K562 (cell line): ENCODE results near the gene PTBP3. TPM values are rescaled to one million over a fixed set of nuclear protein-coding genes. Genes with fewer than 3 reads are reported as not detected.

Experiments
- ATAC-seq: fragments of 200-7000 bp; cut with Tn5 transposase; 3 replicates; pipeline ENCODE4 v1.9.1; 2020; ENCODE audit warnings: moderate library complexity
- BruUV-seq: library from RNA; stranded (reverse); fragments of 400-500 nt; replicated peaks from 2 replicates; lab custom pipeline; 2021; lab: Mats Ljungman, UMichigan
- CTCF ChIA-PET: fragments of 300-600 bp; formaldehyde crosslinking; extraction: SDS; loops from one replicate; lab custom pipeline; 2021; ENCODE audit warnings: low intra/inter-chr PET ratio; lab: Yijun Ruan, JAX
- POLR2A ChIA-PET: fragments of 300-600, 350-650 bp; sonication (Branson Sonifier 250); formaldehyde crosslinking; extraction: SDS; loops from one replicate; lab custom pipeline; 2021; ENCODE audit warnings: antibody characterized with exemption, inconsistent platforms; lab: Yijun Ruan, JAX
- DNase-seq, 4 experiments: peaks; one replicate each; pipeline versions ENCODE4 v3.0.0 to v3.0.0-alpha.2; 2011 to 2018; ENCODE audit warnings: low spot score in 3 of 4, mixed read lengths in 3 of 4; ENCODE audit errors: extremely low read depth in 1 of 4
- FAIRE-seq: peaks from 2 replicates; lab custom pipeline; 2011; peaks lifted over from hg19 to GRCh38; lab: Jason Lieb, UNC
- H2AFZ ChIP-seq: 2 replicates; pipeline ENCODE4 v1.6.0; 2011; ENCODE audit warnings: low read depth, low read length, control low read depth, inconsistent platforms
- H3K27ac ChIP-seq: fragments of 200-600 bp; 3 replicates; pipeline ENCODE4 v1.8.0; 2011; ENCODE audit warnings: low read depth, mild to moderate bottlenecking, control low read depth, inconsistent platforms, low read length, moderate library complexity, mixed read lengths; ENCODE audit errors: extremely low read depth
- H3K27me3 ChIP-seq, 2 experiments: fragments of 300-600 bp in 1 of 2; 2 replicates in 1 of 2; 3 replicates in 1 of 2; pipeline versions ENCODE4 v1.6.0 to v1.8.0; 2011; ENCODE audit warnings: inconsistent platforms in 2 of 2, low read length in 2 of 2, mild to moderate bottlenecking in 1 of 2, mixed read lengths in 1 of 2, moderate library complexity in 1 of 2; ENCODE audit not compliant: control insufficient read depth in 2 of 2, insufficient read depth in 2 of 2
- H3K36me3 ChIP-seq: fragments of 300-600 bp; 3 replicates; pipeline ENCODE4 v1.8.0; 2011; ENCODE audit warnings: mild to moderate bottlenecking, low read length, inconsistent platforms; ENCODE audit not compliant: control insufficient read depth, insufficient read depth
- H3K4me1 ChIP-seq, 2 experiments: fragments of 200-600 bp in 1 of 2; replicated peaks in 1 of 2; 2 replicates in 1 of 2; 3 replicates in 1 of 2; pipeline versions ENCODE4 v1.5.1 to v1.8.0; 2011; ENCODE audit warnings: inconsistent platforms in 2 of 2, low read length in 2 of 2, mild to moderate bottlenecking in 1 of 2, mixed read lengths in 1 of 2, moderate library complexity in 1 of 2; ENCODE audit not compliant: control insufficient read depth in 2 of 2, insufficient read depth in 2 of 2
- H3K4me2 ChIP-seq: 2 replicates; pipeline ENCODE4 v1.6.1; 2011; ENCODE audit warnings: low read length, control low read depth, inconsistent platforms, mixed read lengths; ENCODE audit not compliant: insufficient read depth
- H3K4me3 ChIP-seq: fragments of 200-600 bp; sonication (generic), shearing (Covaris generic); 2 replicates; pipeline ENCODE4 v1.5.1; 2016; ENCODE audit warnings: control low read depth, inconsistent platforms
- H3K79me2 ChIP-seq: fragments of 200-600 bp; 3 replicates; pipeline ENCODE4 v1.8.0; 2011; ENCODE audit warnings: low read length, inconsistent platforms; ENCODE audit not compliant: control insufficient read depth, insufficient read depth
- H3K9ac ChIP-seq, 2 experiments: 2 replicates each; pipeline versions ENCODE4 v1.6.0 to v1.6.1; 2011; ENCODE audit warnings: low read depth in 2 of 2, low read length in 2 of 2, control low read depth in 1 of 2, inconsistent platforms in 1 of 2, mild to moderate bottlenecking in 1 of 2, mixed read lengths in 1 of 2; ENCODE audit not compliant: insufficient read depth in 1 of 2
- H3K9me1 ChIP-seq: one replicate; pipeline ENCODE4 v1.6.0; 2011; ENCODE audit warnings: inconsistent platforms, mild to moderate bottlenecking, low read length, moderate library complexity; ENCODE audit not compliant: control insufficient read depth, insufficient read depth
- H3K9me3 ChIP-seq: replicated peaks from 2 replicates; pipeline ENCODE4 v1.5.1; 2011; ENCODE audit warnings: low read depth, low read length, inconsistent platforms; ENCODE audit not compliant: control insufficient read depth, insufficient read depth
- H4K20me1 ChIP-seq: replicated peaks from 2 replicates; pipeline ENCODE4 v1.6.1; 2011; ENCODE audit warnings: low read length, inconsistent platforms, mixed read lengths; ENCODE audit not compliant: control insufficient read depth, insufficient read depth
- BCOR ChIP-seq: fragments of 450-650 bp; IDR thresholded peaks from 2 replicates; pipeline ENCODE4 v1.6.1; 2016
- DACH1 ChIP-seq: fragments of 450-650 bp; IDR thresholded peaks from 2 replicates; pipeline ENCODE4 v1.6.1; 2018; ENCODE audit not compliant: partially characterized antibody
- ELF1 ChIP-seq: fragments of 200-800 bp; sonication (Bioruptor generic); IDR thresholded peaks from 2 replicates; pipeline ENCODE4 v1.6.1; 2016; ENCODE audit warnings: missing genetic modification characterization, missing compliant biosample characterization
- ERF ChIP-seq: fragments of 450-650 bp; formaldehyde crosslinking; IDR thresholded peaks from 2 replicates; pipeline ENCODE4 v1.4.0; 2020; ENCODE audit warnings: mild to moderate bottlenecking, mixed read lengths
- GATA2 ChIP-seq: sonication (generic); formaldehyde crosslinking; IDR thresholded peaks from 2 replicates; pipeline ENCODE4 v1.4.0; 2020; ENCODE audit warnings: mild to moderate bottlenecking, missing genetic modification reagents
- MAFG ChIP-seq: fragments of 450-650 bp; conservative IDR thresholded peaks from 2 replicates; pipeline ENCODE4 v1.6.1; 2016; ENCODE audit warnings: missing genetic modification characterization, missing compliant biosample characterization
- MIER1 ChIP-seq: fragments of 450-650 bp; IDR thresholded peaks from 2 replicates; pipeline ENCODE4 v1.6.1; 2016; ENCODE audit warnings: antibody characterized with exemption, mild to moderate bottlenecking, low read depth
- MTA1 ChIP-seq: fragments of 450-650 bp; IDR thresholded peaks from 2 replicates; pipeline ENCODE4 v1.6.1; 2017; ENCODE audit warnings: borderline replicate concordance
- NUFIP1 ChIP-seq: fragments of 450-650 bp; IDR thresholded peaks from 2 replicates; pipeline ENCODE4 v1.6.1; 2018; ENCODE audit not compliant: partially characterized antibody
- SLC30A9 ChIP-seq: fragments of 250-450 bp; sonication (Bioruptor Pico); IDR thresholded peaks from 2 replicates; pipeline ENCODE4 v1.8.0; 2022; ENCODE audit warnings: mild to moderate bottlenecking, moderate library complexity
- SMAD2 ChIP-seq: fragments of 150-350 bp; IDR thresholded peaks from 2 replicates; pipeline ENCODE4 v1.6.1; 2014; ENCODE audit warnings: low read depth, mild to moderate bottlenecking, low read length
- YBX1 ChIP-seq: fragments of 450-650 bp; IDR thresholded peaks from 2 replicates; pipeline ENCODE4 v1.7.1; 2016; ENCODE audit warnings: mild to moderate bottlenecking
- ZFP1 ChIP-seq: fragments of 450-650 bp; formaldehyde crosslinking; IDR thresholded peaks from 2 replicates; pipeline ENCODE4 v1.4.0; 2020; ENCODE audit warnings: mild to moderate bottlenecking, mixed read lengths
- ZNF121 ChIP-seq: sonication (generic); formaldehyde crosslinking; conservative IDR thresholded peaks from 2 replicates; pipeline ENCODE4 v1.8.0; 2022; ENCODE audit warnings: missing genetic modification reagents
- ZNF239 ChIP-seq: fragments of 250-450 bp; sonication (Bioruptor Pico); IDR thresholded peaks from 2 replicates; pipeline ENCODE4 v1.4.0; 2020; ENCODE audit warnings: mild to moderate bottlenecking
- ZNF24 ChIP-seq: fragments of 450-650 bp; IDR thresholded peaks from 2 replicates; pipeline ENCODE4 v1.6.1; 2016
- ZNF311 ChIP-seq: fragments of 250-450 bp; sonication (Bioruptor Pico); IDR thresholded peaks from 2 replicates; pipeline ENCODE4 v1.4.0; 2020; ENCODE audit warnings: mild to moderate bottlenecking, moderate library complexity
- ZNF589 ChIP-seq: fragments of 200-800 bp; sonication (Bioruptor generic); IDR thresholded peaks from 2 replicates; pipeline ENCODE4 v1.6.1; 2016; ENCODE audit warnings: low read depth, missing genetic modification characterization, missing compliant biosample characterization
- WGBS: fragments of 100-300 bp; shearing (Covaris generic); methylation state at CpG from one replicate; pipeline ENCODE4 v1.1.6; 2016; ENCODE audit warnings: low coverage, mixed read lengths; ENCODE audit not compliant: insufficient coverage; ENCODE audit errors: missing lambda C conversion rate; 5-methylcytosine and 5-hydroxymethylcytosine counted together
- in situ Hi-C: fragments of 300-500 bp; cut with MboI; formaldehyde crosslinking; loops from 4 replicates; pipeline ENCODE4 v1.15.0; 2018; ENCODE audit warnings: inconsistent platforms, mixed read lengths
- intact Hi-C: fragments of 100-400 bp; cut with micrococcal nuclease; formaldehyde crosslinking; loops from 2 replicates; pipeline ENCODE4 v1.14.2; 2022
- polyA plus RNA-seq, 8 experiments: library from polyadenylated mRNA; depleted of rRNA in 4 of 8; stranded (reverse) in 5 of 8; unstranded in 3 of 8; fragments of >200 nt; fragmentation: Nextera tagmentation in 2 of 8; fragmentation: Illumina TruSeq in 1 of 8; extraction: Ambion mirVana in 2 of 8; extraction: Trizol in 1 of 8; gene quantifications; 2 replicates each; pipeline versions ENCODE4 v1.2.1 to v1.2.3, GENCODE V29; 2011 to 2014; ENCODE audit warnings: inconsistent platforms in 1 of 8, missing spikeins in 1 of 8
- total RNA-seq, 7 experiments: library from RNA; depleted of rRNA in 6 of 7; stranded (reverse); fragments of >200 nt in 6 of 7; fragmentation: Illumina TruSeq in 2 of 7; extraction: Trizol in 2 of 7; gene quantifications; 2 replicates each; pipeline versions ENCODE4 v1.2.1 to v1.2.3, GENCODE V29; 2011 to 2021; ENCODE audit warnings: low replicate concordance in 1 of 7
- TF ChIP-seq, protein P1 (sequence below): fragments of 450-650 bp; formaldehyde crosslinking; IDR thresholded peaks from 2 replicates; pipeline ENCODE4 v1.4.0; 2020; ENCODE audit warnings: mild to moderate bottlenecking, mixed read lengths
- TF ChIP-seq, protein P2 (sequence below): fragments of 250-450 bp; sonication (Bioruptor Pico); IDR thresholded peaks from 2 replicates; pipeline ENCODE4 v1.5.0; 2022; ENCODE audit warnings: mild to moderate bottlenecking
- TF ChIP-seq, protein P3 (sequence below): fragments of 250-450 bp; sonication (Bioruptor Pico); IDR thresholded peaks from 2 replicates; pipeline ENCODE4 v1.5.0; 2021

Gene PTBP3
- total and polyA plus RNA-seq, 9 of the 15 experiments (the other 6 are each of a cell fraction or from before 2014, with no cell fraction given): 22.4 to 132 (median 68.0) TPM

DNA sequence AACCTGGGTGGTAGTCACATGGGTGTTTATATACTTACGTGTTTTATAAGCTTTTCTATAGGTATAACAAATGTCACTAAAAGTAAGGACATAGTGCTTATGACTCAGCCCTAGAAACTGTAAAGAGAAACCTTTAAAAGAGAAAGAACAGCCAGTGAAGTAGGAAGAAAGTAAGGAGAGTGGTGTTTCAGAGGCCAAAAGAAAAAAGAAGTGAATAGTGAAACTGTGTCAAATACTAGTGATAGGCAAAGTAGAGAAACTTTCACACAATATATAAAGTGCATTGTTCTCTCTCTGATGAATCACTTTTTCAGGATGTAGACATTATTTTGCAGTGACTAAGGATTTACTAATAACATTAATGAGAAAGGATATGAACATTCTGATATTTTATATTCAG is 84.1 kb downstream of the PTBP3 start (continued):
- TF ChIP-seq, protein P1, sequence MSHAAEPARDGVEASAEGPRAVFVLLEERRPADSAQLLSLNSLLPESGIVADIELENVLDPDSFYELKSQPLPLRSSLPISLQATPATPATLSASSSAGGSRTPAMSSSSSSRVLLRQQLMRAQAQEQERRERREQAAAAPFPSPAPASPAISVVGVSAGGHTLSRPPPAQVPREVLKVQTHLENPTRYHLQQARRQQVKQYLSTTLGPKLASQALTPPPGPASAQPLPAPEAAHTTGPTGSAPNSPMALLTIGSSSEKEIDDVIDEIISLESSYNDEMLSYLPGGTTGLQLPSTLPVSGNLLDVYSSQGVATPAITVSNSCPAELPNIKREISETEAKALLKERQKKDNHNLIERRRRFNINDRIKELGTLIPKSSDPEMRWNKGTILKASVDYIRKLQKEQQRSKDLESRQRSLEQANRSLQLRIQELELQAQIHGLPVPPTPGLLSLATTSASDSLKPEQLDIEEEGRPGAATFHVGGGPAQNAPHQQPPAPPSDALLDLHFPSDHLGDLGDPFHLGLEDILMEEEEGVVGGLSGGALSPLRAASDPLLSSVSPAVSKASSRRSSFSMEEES (CRISPR knock-in tag): no peak
- TF ChIP-seq SLC30A9 (CRISPR knock-in tag) (no peak), YBX1 (no peak), BCOR (no peak), NUFIP1 (no peak)
- TF ChIP-seq, all 486 proteins: peak for 0

DNA sequence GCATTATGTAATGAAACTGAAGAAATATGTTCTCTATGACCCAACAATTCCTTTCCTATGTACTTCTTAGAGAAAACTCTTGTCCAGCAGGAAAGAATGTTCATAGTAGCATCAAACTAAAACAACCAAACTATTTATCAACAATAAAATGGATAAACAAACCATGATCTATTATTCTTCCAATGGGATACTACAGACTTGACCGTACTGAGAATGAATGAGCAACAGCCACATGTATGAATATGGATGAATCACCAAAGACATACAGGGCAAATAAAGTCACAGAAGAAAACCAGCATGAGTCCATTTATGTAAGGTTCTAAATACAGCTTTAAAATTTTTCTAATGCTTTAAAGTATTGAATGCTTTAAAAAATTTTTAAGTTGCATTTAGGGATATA is 84.7 kb downstream of the PTBP3 start:
- no TSS peak for BruUV-seq
- DNase-seq: no peak
- Histone ChIP-seq H3K9me3 (no peaks in the 10 kb centered on the region), H3K4me2 (no peak overlapping the region), H3K9me1 (no peaks in the 10 kb centered on the region), H3K27ac (no peak overlapping the region), H3K4me1 (no peaks in the 10 kb centered on the region), H2AFZ (no peak overlapping the region), H3K27me3 (no peaks in the 10 kb centered on the region), H4K20me1 (no peaks in the 10 kb centered on the region), H3K4me3 (no peak overlapping the region), H3K79me2 (no peaks in the 10 kb centered on the region; the same call in 2 of the 3 replicates), H3K9ac (no peak overlapping the region), H3K36me3 (peaks cover 59% of the 10 kb centered on the region)
- 86% methylated on average over 1 of the region's 1 CpG for WGBS
- TF ChIP-seq ZNF311 (CRISPR knock-in tag): no peak
- TF ChIP-seq ZNF24: no peak
- TF ChIP-seq ZNF121 (CRISPR knock-in tag): no peak
- no peak for TF ChIP-seq ELF1 (tag)
- TF ChIP-seq DACH1: no peak
- TF ChIP-seq, protein P2, sequence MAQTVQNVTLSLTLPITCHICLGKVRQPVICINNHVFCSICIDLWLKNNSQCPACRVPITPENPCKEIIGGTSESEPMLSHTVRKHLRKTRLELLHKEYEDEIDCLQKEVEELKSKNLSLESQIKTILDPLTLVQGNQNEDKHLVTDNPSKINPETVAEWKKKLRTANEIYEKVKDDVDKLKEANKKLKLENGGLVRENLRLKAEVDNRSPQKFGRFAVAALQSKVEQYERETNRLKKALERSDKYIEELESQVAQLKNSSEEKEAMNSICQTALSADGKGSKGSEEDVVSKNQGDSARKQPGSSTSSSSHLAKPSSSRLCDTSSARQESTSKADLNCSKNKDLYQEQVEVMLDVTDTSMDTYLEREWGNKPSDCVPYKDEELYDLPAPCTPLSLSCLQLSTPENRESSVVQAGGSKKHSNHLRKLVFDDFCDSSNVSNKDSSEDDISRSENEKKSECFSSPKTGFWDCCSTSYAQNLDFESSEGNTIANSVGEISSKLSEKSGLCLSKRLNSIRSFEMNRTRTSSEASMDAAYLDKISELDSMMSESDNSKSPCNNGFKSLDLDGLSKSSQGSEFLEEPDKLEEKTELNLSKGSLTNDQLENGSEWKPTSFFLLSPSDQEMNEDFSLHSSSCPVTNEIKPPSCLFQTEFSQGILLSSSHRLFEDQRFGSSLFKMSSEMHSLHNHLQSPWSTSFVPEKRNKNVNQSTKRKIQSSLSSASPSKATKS: no peak
- TF ChIP-seq, protein P3, sequence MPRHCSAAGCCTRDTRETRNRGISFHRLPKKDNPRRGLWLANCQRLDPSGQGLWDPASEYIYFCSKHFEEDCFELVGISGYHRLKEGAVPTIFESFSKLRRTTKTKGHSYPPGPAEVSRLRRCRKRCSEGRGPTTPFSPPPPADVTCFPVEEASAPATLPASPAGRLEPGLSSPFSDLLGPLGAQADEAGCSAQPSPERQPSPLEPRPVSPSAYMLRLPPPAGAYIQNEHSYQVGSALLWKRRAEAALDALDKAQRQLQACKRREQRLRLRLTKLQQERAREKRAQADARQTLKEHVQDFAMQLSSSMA (CRISPR knock-in tag): no peak
- TF ChIP-seq ZNF589 (CRISPR knock-in tag): no peak
- TF ChIP-seq ERF: no peak
- TF ChIP-seq ZFP1 (CRISPR knock-in tag): no peak
- no peak for TF ChIP-seq MTA1
- no peak for TF ChIP-seq MAFG
- TF ChIP-seq MIER1: no peak
- no peak for TF ChIP-seq ZNF239 (CRISPR knock-in tag)
- no peak for TF ChIP-seq SMAD2
- no peak for TF ChIP-seq GATA2 (CRISPR knock-in tag)
- CTCF ChIA-PET: interaction anchor here (1.4 kb wide), 1 partner anchor 9 kb away, joined by 3 read pairs; no protein-coding TSS in a partner anchor
- no peak for FAIRE-seq
- intact Hi-C loops: no loop called here
- ATAC-seq: no peak
- in situ Hi-C loops: no loop called here
- POLR2A ChIA-PET: no interaction called here
